Activated naive CD8-positive, alpha-beta T cell treated with anti-CD3 and anti-CD28 coated beads, Interleukin-2, amount 50 U/mL, for 16 hours (primary cell): ENCODE data around the gene POU4F1.
"Not testable (repeated sequence)": the region's sequence is repeated elsewhere in the genome, so short reads cannot be mapped to it uniquely, and the experiment has no call there.

Source experiments
- DNase-seq: peaks from one replicate; pipeline ENCODE4 v3.0.0-alpha.2; 2020; ENCODE audit warnings: low read depth, low spot score

The POU4F1 gene

DNA sequence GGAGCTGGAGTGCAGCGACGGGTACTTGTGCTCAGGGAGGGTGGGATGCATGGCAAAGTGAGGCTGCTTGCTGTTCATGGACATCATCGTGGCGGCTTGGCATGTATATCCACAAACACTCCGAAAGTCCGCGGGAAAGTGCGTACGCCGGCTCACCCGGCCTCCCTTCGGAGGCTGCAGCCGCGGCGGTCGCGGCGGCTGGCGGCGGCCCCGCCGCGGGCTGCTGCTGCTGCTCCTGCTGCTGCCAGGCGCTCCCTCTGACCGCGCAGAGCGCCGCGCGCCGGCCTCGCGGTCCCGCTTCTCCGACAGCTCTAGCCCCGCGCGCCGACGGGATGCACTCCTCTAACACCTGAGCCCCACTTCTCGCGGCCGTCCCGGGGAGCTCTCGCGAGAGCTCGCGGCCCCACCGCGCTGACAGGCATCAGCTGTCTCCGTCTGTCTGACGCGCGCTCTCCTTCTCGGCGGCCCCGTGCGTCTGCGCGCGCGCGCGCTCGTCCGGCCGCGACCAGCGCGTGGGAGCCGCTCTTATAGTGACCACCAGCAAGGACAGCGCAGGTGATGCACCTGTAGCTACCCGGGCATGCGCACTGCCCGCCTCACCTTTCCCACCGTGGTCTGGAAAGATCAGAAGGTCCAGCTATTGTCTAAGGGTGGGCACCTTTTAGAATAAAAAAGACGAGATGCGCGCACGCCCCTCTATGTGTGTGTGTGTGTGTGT lies at the start of gene POU4F1:
POU4F1 (minus strand) TSS at position 313 of the 718 bp plus-strand sequence; CDS start at position 87, 226 bp downstream.
- DNase-seq, result no peak

- DNase-seq, result no peak
These were observed 49.3 kb upstream of the POU4F1 start for GRCh38 chr13:78652651-78653050.

GRCh38 chr13:78650717-78651083 lies 47.3 kb upstream of the POU4F1 start:
- DNase-seq, result no peak

GRCh38 chr13:78649997-78650716 lies 46.8 kb upstream of the POU4F1 start:
- no peak for DNase-seq

DNA sequence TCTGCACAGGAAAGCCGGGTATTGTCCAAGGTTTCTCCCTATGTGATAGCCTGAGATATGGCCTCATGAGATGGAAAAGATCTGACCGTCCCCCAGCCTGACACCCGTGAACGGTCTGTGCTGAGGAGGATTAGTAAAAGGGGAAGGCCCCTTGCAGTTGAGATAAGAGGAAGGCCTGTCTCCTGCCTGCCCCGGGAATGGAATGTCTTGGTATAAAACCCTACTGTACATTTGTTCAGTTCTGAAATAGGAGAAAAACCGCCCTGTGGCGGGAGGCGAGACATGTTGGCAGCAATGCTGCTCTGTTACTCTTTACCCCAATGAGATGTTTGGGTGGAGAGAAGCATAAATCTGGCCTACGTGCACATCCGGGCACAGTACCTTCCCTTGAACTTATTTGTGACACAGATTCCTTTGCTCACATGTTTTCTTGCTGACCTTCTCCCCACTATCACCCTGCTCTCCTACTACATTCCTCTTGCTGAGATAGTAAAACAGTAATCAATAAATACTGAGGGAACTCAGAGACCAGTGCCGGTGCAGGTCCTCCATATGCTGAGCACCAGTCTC lies 43.8 kb upstream of the POU4F1 start:
- not testable (repeated sequence) for DNase-seq

- no peak for DNase-seq
These were observed 34.9 kb upstream of the POU4F1 start for GRCh38 chr13:78638216-78638615.

DNA sequence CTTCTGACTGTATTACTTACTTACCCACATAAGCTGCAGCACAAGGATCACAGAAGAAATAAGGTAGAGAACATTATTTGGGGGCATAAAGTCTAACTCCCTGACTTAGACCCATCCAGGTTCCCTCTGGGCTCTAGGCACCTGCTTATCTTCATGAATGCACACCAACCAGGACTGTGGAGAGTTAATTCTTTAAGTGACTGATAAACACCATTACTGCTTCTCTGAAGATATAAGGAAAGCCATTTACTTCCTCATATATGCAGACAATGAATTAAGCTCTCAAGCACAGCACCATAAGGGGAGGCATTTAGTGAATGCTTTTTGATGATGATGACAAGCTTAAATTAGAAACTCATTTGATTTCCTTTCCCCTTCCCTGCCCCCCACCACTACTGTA lies 33.1 kb upstream of the POU4F1 start:
- no peak for DNase-seq

GRCh38 chr13:78632996-78633395 lies 29.6 kb upstream of the POU4F1 start:
- no peak for DNase-seq

GRCh38 chr13:78631077-78631476 lies 27.7 kb upstream of the POU4F1 start:
- DNase-seq, result no peak

- DNase-seq, result no peak
These were observed 27.2 kb upstream of the POU4F1 start for GRCh38 chr13:78630511-78630910.

DNA sequence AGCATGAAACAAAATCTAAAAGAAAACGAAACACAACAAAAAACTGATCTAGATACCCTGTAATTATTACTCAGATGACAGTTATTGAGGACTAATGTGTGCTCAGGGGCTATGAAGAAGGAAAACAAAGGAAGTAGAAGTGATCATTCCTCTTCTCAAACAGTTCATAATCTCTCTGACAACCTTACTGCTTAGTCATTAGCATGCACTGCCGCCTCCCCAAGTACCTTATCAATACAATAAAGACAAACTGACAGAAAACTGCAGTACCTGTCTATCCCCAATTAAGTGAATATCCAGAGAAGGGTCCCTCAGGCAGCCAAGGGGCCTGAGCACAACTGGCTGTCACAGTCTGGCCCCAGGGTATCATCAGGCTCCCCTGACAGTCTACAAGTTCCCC lies 22.0 kb upstream of the POU4F1 start:
- no peak for DNase-seq

GRCh38 chr13:78623132-78623531 lies 19.8 kb upstream of the POU4F1 start:
- no peak for DNase-seq

DNA sequence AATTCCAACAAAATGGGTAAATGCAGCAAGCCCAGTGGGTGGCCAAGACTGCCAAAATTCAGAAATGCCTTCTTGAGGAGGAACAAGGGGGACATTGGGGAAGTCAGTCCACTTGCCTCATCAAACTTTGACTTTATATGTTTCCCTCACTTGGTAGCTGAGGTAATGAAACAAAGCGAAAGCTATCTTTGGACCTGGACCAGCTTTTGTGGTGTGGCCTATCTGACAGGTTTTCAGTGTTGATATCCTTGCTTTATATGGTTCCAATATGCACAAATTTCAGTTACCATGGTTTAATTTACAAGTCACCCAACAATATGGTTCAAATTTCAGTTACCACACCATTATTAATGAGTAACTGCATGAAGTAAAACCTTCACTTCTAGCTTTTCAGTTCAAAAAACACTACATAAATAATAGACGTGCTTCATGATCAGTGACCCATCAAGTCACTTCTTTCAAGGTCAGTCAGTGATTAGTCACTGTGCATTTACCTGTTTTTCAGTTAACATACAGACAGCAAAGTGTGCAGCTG lies 17.7 kb upstream of the POU4F1 start:
- no peak for DNase-seq

DNA sequence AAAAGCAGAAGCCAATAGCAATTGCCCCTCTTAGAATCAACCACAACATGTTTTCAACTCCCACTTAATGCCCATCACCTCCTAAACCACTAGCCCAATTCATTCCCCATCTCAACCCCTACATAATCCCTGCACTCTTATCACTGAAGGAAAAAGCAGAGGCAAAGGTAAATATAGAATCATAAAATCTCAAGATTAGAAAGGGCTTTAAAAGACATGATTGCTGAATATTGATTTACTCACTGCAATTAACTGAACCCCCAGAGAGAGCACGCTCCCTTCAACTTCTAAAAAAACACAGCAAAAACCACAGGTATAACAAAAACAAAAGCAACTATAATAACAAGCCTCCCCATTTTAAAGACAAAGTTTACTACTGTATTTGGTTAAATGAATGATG lies 15.1 kb upstream of the POU4F1 start:
- DNase-seq, result no peak

DNA sequence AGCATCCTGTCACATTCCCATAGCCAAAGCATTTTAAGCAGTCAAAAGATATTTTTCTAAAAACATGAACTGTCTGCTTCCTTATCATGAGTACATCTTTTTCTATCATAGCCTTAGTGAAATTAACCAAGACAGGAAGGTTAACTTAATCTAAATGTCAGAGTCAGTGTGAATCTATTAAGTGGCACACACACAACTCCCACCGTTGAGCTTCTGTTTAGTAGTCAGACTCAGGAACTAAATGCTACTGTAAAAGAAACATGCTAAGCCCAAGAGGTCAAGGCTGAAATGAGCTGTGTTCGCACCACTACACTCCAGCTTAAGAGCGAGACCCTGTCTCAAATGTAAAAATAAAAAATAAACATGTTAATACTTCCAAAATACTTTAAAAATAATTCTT lies 7.7 kb upstream of the POU4F1 start:
- DNase-seq, result no peak

- no peak for DNase-seq
These were observed 7.1 kb upstream of the POU4F1 start for GRCh38 chr13:78610381-78610883.

GRCh38 chr13:78609464-78610205 lies 6.3 kb upstream of the POU4F1 start:
- no peak for DNase-seq

DNA sequence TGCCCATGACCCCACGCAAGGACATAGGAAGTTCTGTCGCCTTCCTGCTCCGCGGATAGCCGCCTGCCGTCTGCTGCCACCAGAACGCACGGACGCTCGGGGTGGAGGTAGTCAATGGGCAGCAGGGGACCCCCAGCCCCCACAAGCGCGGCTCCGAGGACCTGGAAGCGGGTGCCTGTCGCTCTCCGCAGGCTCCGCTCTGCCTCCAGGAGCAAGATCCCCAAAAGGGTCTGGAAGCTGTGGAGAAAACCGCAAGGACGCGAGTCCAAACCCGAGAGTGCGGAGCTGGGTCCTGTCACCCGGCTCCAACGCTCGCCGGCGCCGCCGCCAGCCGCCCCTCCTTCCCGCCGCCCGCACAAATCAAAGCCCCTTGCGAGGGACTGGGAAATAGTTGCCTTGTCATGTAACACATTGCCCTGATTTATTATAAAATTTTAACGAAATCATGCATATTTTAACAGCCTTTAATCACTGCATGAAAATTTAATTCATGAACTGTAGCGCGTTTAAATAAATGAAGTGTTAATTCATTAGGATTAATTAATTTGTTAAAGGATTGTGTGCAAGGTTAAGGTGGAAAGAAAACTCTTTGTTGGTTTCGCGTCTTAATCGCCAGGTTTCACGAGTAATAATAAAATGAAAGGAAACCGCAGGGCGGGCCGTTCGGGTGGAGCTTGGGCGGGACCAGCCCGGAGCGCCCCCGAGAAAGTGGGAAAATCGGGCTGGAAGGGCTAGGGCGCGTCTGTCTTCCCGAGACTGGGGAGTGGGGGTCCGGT lies 5.5 kb upstream of the POU4F1 start:
- DNase-seq, result no peak

DNA sequence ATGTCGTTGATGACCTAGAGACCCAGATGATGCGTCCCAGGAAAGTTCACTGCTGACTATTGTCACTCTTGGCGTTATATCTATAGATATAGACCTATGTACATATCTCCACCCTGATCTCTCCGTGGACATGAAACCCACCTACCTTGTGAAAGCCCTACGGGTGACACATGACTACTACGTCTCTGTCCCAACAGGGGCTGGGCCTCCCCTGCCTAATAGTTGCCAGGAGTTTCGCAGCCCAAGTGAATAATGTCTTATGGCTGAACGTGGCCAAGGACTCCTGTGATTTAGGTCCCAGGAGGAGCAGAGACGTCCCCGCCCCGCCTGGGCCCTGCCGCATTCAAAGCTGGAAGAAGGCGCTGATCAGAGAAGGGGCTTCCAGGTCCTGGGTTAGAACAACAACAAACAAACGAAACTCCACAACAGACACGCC lies 4.9 kb upstream of the POU4F1 start:
- DNase-seq, result no peak

DNA sequence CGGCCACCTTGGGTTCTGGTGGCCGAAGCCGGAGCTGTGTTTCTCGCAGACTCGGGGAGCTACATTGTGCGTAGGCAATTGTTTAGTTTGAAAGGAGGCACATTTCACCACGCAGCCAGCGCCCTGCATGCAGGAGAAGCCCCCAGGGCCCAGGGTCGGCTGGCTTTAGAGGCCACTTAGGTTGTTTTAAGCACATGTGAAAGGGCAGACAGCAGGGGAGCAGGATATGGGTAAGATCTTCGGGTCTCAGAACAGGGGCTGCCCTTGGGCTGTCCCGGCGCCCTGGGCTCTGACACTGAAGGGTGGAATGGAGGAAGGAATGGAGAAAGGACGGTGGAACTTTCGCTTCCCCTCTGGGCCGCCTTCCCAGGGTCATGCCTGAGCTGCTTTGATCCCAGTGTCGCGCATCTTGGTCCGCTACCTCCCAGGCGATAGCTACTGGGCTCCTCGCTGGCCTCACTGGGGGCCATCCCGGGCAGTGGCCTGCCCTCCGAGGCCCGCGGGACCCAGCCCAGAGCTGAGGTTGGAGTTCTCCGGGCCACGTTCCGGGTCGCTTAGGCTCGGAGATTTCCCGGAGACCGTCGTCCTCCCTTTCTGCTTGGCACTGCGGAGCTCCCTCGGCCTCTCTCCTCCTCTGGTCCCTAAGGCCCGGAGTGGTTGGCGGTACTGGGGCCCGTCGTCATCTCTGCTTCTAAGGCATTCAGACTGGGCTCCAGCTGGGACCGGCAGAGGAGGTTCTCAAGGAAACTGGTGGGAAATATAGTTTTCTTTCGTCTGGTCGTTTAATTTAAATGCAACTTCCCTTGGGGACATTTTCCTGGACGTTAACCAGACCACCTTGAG lies 4.3 kb upstream of the POU4F1 start:
- no peak for DNase-seq
